ENCODE data around the gene PARP4. TPM values are rescaled to one million over a fixed set of nuclear protein-coding genes. Genes with fewer than 3 reads are reported as not detected.
"Not testable (repeated sequence)": the region's sequence is repeated elsewhere in the genome, so short reads cannot be mapped to it uniquely, and the experiment has no call there.

PARP4 gene
- polyA plus RNA-seq, 4 donors: 34.0 to 53.1 (median 48.9) TPM

GRCh38 chr13:24506698-24507335, 5.8 kb downstream of the PARP4 start:
- DNase-seq (ENCODE audit: low read depth in 4 of 4, low spot score in 2 of 4): no peak

DNA sequence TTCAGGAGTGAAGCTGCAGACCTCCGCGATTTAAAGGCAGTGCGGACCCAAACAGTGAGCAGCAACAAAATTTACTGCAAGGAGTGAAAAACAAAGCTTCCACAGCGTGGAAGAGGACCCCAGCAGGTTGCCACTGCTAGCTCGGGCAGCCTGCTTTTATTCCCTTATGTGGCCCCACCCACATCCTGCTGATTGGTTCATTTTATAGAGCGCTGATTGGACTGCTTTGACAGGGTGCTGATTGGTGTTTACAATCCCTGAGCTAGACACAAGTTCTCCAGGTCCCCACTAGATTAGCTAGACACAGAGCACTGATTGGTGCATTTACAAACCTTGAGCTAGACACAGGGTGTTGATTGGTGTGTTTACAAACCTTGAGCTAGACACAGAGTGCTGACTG, 6.3 kb downstream of the PARP4 start:
- not testable (repeated sequence) for DNase-seq (ENCODE audit: low read depth in 4 of 4, low spot score in 2 of 4)

DNA sequence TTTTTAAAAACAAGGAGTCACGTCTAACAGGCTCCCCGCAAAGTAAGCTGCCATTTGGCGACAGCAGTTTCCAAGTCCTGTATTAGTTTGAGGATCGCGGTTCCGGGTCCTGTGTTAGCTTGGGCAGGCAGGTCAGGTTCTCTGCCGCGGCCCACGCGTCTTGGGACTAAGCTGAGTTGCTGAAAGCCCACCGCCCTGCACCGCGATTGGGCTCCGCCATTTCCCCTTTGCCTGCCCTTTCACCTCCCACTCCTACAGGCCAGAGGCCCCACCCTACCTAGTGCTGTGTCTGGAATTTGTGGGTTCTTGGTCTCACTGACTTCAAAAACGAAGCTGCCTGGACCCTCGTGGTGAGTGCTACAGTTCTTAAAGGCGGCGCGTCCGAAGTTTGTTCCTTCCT, 6.8 kb downstream of the PARP4 start:
- DNase-seq (ENCODE audit: low read depth in 4 of 4, low spot score in 2 of 4): no peak

GRCh38 chr13:24505256-24505655, 7.3 kb downstream of the PARP4 start:
- DNase-seq (ENCODE audit: low read depth in 4 of 4, low spot score in 2 of 4): no peak

- DNase-seq (ENCODE audit: low read depth in 4 of 4, low spot score in 2 of 4): no peak
These were observed 9.2 kb downstream of the PARP4 start for GRCh38 chr13:24503379-24503696.

DNA sequence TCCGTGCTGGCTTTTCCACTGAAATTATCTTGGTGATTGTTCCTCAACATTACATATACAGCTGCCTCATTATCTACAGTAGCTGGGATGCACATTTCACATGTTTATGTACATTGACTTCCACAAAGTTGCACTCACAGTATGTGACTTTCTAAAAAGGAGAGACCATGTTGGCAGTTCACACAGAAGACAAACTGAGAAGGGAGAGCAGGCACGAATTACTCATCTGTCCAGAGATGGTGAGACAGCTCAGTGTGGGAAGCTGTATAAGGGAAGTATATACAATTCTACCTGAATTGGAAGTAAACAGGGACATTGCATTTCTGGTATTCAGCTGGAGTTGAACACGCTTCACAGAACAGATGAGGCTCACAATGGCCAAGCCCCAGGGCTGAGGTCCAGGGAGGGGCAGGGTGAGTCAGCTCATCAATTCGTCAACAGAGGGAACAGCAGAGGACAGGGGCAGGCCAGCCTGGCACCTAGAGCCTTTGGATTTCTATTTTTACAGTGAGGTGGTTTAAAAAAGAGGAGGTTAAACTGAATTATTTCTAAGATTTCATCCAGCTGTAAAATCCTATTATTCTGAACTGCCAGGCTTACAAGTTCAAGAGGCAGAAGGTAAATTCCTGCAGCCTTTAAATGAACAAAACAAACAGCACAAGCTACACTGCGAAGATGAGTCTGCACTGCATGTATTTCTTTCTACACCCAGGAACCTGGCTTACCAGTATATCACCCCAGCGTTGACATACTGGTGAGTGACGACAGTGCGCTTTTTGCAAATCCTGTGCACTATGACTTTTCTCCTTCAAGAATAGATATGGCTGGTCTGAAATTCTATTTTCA, 9.8 kb downstream of the PARP4 start:
- no peak for DNase-seq (ENCODE audit: low read depth in 4 of 4, low spot score in 2 of 4)

DNA sequence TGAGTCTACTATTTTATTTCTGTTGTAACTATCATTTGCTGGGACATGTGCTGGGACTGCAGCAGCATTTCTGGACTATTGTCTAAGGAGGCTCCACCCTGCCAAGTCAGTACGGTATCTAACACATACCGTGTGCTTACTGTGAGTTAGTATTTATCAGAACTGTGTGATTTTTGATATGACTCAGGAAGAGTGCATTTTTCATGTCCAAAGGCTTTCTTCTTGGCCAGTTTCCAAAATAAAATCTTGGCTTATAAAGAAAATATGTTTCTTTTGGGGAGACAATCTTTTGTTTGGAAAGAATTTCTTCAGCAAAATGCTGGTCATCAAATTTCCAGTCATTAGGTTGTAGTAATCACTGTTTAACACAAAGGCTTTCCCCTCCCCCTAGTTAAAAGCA, 11.6 kb downstream of the PARP4 start:
- DNase-seq (ENCODE audit: low read depth in 4 of 4, low spot score in 2 of 4): no peak

- no peak for DNase-seq (ENCODE audit: low read depth in 4 of 4, low spot score in 2 of 4)
These were observed 14.8 kb downstream of the PARP4 start for GRCh38 chr13:24497742-24498141.

DNA sequence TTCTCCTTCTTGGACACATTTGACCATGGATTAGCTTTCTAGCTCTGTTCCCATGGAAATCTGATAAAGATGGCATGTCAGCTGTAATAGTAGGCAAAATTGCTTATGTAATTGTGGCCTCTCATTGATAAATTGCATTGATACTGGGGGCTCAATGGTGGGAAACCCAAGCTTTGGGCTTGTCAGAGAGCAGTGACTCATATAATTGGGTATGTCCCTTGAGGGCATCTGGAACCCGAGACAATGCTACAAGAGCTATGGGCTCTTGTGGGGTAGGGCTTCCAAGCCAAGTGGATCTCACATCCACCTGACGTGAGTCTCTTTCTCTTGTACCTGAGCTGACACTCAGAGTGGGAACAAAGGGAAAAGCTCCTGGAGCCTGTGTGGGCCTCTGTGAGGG, 16.3 kb downstream of the PARP4 start:
- not testable (repeated sequence) for DNase-seq (ENCODE audit: low read depth in 4 of 4, low spot score in 2 of 4)

DNA sequence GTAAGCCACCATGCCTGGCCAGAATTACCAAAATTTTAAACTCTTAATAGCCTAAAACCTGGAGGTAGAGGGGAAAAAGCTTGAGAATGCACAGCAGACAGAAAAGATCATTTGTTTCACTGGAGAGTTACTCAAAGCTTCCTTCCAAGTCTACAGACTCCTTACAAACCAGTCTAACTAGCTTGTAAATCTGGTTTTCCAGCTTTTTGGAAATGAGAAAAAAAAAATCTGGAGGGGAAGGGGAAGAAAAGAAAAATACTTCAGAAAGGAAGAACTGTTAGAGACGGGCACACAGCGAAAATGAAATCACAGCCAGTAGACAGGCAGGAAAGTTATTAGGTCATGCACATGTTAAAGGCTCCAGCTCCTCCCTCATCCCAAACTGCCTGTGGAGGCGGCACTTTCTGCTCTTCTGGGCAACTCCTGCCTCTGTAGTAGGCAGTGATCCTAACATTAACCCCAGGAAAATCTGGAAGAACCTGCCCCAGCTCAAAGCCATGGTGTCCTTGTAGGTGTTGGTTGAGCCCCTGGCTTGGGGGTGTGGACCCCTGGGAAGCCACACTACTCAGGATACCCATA, 17.3 kb downstream of the PARP4 start:
- DNase-seq (ENCODE audit: low read depth in 4 of 4, low spot score in 2 of 4): no peak

GRCh38 chr13:24493356-24493755, 19.2 kb downstream of the PARP4 start:
- no peak for DNase-seq (ENCODE audit: low read depth in 4 of 4, low spot score in 2 of 4)

GRCh38 chr13:24491845-24492244, 20.7 kb downstream of the PARP4 start:
- DNase-seq (ENCODE audit: low read depth in 4 of 4, low spot score in 2 of 4): no peak

DNA sequence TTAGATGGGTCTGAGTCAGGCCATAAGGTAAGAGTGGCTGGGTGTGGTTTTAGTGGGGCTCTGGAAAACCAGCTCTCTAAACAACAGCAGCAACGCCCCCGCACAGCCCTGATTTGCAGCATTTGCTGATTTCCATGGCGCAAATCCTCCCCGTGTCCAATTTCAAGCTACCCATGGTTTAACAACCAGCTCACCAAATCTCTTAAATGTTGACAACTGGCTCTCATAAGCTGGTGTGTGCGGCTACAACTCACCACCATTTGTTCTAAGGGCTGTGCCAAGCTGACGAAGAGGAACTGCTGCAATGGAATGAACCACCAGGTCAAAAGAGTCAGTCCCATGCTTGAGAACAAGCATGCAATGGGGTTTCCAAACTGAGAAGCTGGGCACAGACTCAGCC, 22.9 kb downstream of the PARP4 start:
- no peak for DNase-seq (ENCODE audit: low read depth in 4 of 4, low spot score in 2 of 4)

DNA sequence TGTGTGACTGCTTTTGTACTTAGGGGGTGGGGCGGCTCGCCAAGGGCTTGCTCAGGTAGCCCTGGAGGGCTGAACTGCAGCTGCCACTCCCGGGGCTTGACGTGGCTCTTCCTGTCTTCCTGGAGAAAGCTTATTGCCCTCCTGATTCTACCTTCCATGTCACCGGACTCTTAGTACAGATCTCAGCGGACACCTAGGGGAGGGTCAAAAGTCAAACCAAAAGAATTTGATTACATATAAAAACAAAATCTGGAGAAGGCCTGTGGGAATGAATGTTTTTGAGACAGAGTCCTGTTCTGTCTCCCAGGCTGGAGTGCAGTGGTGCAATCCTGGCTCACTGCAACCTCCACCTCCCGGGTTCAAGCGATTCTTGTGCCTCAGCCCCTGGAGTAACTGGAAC, 24.5 kb downstream of the PARP4 start:
- not testable (repeated sequence) for DNase-seq (ENCODE audit: low read depth in 4 of 4, low spot score in 2 of 4)

DNA sequence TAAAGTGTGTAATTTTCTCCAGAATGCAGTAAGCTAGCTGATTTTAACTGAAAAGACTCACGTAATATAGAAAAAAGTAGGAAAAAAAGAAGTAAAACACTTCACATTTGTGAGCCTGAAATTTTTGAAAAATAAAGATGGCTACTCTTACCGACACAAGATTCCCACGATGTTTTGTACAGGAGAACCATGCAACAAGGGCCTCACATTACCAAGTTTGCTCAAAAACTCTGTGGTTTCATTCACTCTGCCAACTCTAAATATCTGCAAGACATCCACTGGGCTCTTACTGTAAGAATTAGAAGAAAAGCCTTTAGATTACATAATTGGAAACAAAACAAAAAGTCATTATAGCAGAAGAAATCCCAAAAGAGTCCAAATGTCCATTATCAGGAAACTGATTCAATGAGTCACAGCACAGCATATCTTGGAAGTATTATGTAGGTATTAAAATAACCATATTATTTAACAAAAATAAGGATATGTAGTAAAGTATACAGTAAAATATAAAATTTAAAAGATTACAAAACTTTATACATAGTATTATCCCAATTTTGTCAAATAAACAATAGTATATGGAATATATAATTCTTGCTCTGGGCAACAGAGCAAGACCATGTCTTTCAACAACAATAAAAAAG, 26.4 kb downstream of the PARP4 start:
- not testable (repeated sequence) for DNase-seq (ENCODE audit: low read depth in 4 of 4, low spot score in 2 of 4)

DNA sequence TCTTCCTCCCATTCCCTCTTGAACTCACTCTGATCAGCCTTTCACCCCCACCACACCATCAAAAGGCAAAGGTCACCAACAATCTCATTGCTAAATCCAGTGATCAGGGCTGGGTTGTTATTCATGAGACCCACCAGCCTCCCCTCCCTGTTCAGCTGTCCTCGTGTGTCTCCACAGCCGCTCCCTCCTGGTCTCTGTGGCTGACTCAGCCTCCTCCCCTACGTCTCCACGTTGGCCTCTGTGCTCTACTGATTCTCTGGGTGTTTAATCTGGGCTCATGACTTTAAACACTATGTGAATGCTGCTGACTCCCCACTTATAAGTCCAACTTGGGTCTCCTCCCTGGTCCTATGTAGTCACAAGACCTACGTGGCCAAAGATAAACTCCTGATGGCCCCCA, 38.9 kb downstream of the PARP4 start:
- DNase-seq (ENCODE audit: low read depth in 4 of 4, low spot score in 2 of 4): no peak

DNA sequence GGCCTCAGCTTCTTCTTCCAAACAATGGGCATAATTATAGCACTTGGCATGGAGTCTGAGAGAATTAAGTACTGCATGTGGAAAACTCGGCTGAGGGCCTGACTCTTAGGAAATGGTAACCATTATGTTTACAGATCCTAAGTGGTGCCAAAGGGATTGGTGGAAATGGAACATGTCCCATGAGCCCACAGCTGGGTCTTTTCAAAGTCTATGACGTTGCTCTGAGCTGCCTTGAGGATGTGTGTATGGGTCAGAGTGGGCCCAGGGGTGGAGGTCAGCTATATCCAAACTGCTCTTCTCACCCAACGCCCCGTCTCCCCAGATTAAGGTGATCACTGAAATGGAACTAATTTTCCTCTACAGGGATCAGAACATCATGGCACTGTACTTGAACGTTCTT, 40.4 kb downstream of the PARP4 start:
- DNase-seq (ENCODE audit: low read depth in 4 of 4, low spot score in 2 of 4): not testable (repeated sequence)

GRCh38 chr13:24463078-24463477, 49.5 kb downstream of the PARP4 start:
- DNase-seq (ENCODE audit: low read depth in 4 of 4, low spot score in 2 of 4): no peak

GRCh38 chr13:24460256-24460655, 52.3 kb downstream of the PARP4 start:
- no peak for DNase-seq (ENCODE audit: low read depth in 4 of 4, low spot score in 2 of 4)

GRCh38 chr13:24459726-24460125, 52.9 kb downstream of the PARP4 start:
- DNase-seq (ENCODE audit: low read depth in 4 of 4, low spot score in 2 of 4): no peak

GRCh38 chr13:24459234-24459633, 53.3 kb downstream of the PARP4 start:
- DNase-seq (ENCODE audit: low read depth in 4 of 4, low spot score in 2 of 4): no peak

- DNase-seq (ENCODE audit: low read depth in 4 of 4, low spot score in 2 of 4): no peak
These were observed 53.8 kb downstream of the PARP4 start for GRCh38 chr13:24458736-24459135.

Measured in left renal cortex interstitium (tissue), 4 donors.